Panc1 (cell line): ENCODE results near the gene IGSF21.

Source experiments
- POLR2AphosphoS5 ChIP-seq: IDR thresholded peaks from 2 replicates; pipeline ENCODE4 v1.6.1; 2012; ENCODE audit warnings: mild to moderate bottlenecking, low read depth, low read length, moderate library complexity
- SIN3A ChIP-seq: IDR thresholded peaks from 2 replicates; pipeline ENCODE4 v1.6.1; 2012; ENCODE audit warnings: low read depth, mild to moderate bottlenecking, low read length, moderate library complexity, borderline replicate concordance; ENCODE audit not compliant: insufficient read depth
- TCF7L2 ChIP-seq: IDR thresholded peaks from 2 replicates; pipeline ENCODE4 v1.6.1; 2011; ENCODE audit warnings: mild to moderate bottlenecking, low read depth, low read length, inconsistent platforms
- TF ChIP-seq, protein P1 (sequence below): fragments of 450-650 bp; IDR thresholded peaks from 2 replicates; pipeline ENCODE4 v1.5.1; 2017; ENCODE audit warnings: mild to moderate bottlenecking
- TF ChIP-seq, protein P2 (sequence below), 2 experiments: IDR thresholded peaks; 2 replicates each; pipeline ENCODE4 v1.6.1; 2011 to 2012; ENCODE audit warnings: low read depth in 2 of 2, control low read depth in 1 of 2, low read length in 1 of 2, mild to moderate bottlenecking in 1 of 2, moderate library complexity in 1 of 2; ENCODE audit not compliant: insufficient read depth in 1 of 2

DNA sequence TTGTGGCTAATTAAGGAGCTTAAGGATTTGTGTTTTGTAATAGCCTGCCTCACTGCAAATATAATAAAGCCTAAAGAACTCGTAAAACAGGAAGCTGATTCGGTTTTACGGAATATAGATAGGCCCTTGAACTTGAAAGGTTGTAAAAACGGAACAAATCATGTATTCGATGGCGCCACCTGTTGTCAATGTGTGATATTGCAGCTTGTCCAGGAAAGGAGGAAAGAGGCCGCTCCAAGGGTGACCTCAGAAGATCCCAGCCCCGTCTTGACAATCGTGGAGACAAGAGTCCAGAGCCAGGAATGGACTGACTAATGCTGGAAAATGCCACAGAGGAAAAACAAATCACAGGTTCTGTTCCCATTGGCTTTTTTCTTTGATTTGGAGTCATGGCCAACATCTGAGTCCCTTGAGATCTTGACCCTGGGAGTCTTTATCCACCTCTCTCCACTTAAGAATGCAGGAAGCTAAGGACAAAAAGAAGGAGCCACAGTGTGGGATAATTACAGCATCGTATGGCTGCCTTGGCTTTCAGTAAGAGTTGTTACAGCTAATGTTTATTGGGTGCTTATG lies 7.0 kb upstream of the IGSF21 start:
- no peak for TF ChIP-seq SIN3A
- TF ChIP-seq POLR2AphosphoS5: no peak
- TF ChIP-seq, protein P1, sequence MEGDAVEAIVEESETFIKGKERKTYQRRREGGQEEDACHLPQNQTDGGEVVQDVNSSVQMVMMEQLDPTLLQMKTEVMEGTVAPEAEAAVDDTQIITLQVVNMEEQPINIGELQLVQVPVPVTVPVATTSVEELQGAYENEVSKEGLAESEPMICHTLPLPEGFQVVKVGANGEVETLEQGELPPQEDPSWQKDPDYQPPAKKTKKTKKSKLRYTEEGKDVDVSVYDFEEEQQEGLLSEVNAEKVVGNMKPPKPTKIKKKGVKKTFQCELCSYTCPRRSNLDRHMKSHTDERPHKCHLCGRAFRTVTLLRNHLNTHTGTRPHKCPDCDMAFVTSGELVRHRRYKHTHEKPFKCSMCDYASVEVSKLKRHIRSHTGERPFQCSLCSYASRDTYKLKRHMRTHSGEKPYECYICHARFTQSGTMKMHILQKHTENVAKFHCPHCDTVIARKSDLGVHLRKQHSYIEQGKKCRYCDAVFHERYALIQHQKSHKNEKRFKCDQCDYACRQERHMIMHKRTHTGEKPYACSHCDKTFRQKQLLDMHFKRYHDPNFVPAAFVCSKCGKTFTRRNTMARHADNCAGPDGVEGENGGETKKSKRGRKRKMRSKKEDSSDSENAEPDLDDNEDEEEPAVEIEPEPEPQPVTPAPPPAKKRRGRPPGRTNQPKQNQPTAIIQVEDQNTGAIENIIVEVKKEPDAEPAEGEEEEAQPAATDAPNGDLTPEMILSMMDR: peak; percentile 88
- TF ChIP-seq, protein P2, sequence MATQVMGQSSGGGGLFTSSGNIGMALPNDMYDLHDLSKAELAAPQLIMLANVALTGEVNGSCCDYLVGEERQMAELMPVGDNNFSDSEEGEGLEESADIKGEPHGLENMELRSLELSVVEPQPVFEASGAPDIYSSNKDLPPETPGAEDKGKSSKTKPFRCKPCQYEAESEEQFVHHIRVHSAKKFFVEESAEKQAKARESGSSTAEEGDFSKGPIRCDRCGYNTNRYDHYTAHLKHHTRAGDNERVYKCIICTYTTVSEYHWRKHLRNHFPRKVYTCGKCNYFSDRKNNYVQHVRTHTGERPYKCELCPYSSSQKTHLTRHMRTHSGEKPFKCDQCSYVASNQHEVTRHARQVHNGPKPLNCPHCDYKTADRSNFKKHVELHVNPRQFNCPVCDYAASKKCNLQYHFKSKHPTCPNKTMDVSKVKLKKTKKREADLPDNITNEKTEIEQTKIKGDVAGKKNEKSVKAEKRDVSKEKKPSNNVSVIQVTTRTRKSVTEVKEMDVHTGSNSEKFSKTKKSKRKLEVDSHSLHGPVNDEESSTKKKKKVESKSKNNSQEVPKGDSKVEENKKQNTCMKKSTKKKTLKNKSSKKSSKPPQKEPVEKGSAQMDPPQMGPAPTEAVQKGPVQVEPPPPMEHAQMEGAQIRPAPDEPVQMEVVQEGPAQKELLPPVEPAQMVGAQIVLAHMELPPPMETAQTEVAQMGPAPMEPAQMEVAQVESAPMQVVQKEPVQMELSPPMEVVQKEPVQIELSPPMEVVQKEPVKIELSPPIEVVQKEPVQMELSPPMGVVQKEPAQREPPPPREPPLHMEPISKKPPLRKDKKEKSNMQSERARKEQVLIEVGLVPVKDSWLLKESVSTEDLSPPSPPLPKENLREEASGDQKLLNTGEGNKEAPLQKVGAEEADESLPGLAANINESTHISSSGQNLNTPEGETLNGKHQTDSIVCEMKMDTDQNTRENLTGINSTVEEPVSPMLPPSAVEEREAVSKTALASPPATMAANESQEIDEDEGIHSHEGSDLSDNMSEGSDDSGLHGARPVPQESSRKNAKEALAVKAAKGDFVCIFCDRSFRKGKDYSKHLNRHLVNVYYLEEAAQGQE (IDR thresholded peaks at IDR 0.05; ENCODE audit: insufficient read depth in 1 of 2, low read depth in 2 of 2, low read length in 1 of 2): no peak
- TF ChIP-seq TCF7L2: no peak
